GM19099 (cell line): ENCODE results near the gene CPSF7.

Experiments
- POLR2A ChIP-seq: IDR thresholded peaks from 3 replicates; pipeline ENCODE4 v1.6.1; 2011; ENCODE audit warnings: low read depth; ENCODE audit not compliant: insufficient read length; ENCODE audit errors: extremely low read depth

CPSF7 gene

DNA sequence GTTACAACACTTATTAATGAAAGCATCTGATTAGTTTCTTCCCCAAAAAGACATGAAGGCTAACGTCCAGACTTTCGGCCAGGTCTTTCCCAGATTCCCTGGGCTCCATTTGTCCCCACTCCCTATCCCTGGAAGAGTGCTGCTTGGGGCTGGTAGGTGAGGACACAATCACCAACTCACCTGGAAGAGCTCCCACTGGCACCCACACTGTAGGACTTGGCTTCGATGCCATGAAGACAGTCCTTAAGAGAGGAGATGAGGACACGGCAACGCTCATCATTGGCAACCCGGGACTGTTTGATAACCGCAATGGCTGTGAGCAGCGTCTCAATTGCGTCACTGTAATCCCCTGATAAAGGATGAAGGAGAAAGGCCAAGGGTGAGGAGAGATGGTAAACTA lies 18.2 kb downstream of the CPSF7 start:
- TF ChIP-seq POLR2A, result no peak

DNA sequence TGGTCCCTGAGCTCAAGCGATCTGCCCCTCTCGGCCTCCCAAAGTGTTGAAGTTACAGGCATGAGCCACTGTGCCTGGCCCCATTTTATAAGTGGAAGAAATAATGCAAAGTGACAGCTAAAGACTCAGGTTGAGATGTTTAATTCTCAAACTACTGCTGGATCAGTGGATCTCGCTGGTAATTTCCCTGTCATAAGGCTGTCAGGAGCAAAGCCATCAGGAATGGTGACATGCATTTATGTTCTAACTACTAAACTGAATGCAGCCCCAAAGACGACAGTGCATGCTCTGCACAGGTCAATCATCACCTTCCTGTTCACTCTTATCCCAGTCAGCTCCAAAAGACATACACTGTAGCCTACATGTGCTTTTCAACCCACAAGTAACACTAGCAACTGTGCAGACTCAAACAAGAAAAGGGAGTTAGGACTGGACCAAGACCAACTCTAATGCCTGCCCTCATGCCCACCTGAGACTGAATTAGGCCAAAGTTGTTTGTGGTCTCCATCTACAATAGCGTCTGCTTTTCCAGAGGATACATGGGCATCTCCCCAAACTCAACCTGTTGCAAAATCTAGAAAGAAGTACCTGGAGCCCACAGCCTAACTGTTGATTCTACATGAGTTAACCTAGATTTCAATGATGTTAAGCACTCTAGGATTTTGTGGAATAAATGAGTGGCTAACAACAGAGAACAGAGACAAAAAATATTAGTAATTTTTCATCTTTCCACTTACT lies 22.6 kb downstream of the CPSF7 start:
- TF ChIP-seq POLR2A, result no peak

DNA sequence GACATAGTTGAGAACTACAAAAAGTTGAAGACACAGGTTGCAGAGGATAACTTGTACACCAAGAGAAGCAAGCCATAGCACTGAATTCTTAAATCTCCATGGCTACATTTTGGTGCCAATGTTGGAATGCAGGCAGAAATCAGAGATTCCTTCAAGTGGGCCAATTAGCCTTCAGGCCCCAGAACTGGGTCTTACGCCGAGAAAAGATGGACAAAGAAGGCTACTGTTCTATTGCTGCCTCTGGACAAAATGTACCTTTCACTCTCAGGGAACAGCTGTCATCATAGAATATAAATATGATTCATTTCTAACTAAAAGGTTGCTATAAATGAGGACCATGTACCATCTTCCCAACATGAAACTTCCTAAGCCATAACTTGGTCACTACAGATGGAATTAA lies 23.7 kb downstream of the CPSF7 start:
- no peak for TF ChIP-seq POLR2A

DNA sequence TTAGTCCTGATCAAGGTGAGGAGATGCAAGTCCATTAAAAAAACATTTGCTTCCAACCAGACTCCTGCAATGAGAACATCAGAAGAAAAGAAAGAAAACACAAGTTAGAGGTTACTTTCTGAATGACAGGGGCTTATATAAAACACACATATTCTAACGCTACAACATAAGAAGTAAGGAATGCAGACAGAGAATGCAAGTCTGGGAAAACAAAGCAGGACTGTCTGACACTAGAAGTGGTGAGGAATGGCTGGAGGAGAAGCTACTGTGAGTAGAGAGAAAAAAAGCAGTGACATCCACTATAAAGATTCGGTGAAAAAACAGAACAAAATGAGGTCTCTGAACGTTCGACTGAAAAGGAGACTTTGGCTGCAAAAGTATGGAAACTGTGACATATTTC lies 25.1 kb downstream of the CPSF7 start:
- no peak for TF ChIP-seq POLR2A

DNA sequence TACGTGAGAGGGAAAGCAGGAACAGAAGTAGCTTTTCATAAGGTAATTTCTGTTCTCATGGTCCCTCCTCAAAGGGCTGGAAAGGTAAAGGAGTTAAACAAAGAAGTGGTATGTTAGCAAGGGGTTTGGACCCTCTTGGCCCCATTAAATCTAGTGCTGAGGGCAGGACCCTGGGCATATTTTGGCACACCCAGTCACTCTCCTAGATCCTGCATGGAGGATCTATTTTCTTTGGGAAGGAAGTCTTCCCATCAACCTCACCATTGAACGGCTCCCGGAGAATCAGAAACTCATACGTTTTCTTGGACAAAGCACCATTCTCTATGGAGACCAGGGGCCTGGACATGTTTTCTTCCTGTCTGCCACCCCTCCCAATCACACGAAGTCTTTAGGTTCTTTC lies 25.7 kb downstream of the CPSF7 start:
- TF ChIP-seq POLR2A, result no peak

DNA sequence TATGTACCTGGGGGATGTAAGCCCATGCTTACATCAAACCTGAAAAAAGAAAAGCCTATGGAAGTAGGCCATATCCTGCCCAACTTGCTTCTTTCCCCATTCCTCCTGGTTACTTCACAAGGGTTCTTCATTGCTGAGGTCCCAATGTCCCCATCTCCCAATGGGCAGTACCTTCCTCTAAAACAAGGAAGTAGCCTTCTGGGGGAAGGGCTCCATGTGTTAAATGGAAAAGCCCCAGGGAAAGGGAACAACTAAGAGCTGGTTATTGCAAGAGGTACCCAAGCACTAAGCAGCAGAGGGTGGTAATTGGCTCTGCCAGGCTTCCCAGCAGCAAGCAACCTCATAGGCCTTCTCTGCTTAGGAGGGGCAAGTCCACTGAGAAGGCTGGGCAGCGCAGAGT lies 26.1 kb downstream of the CPSF7 start:
- no peak for TF ChIP-seq POLR2A

DNA sequence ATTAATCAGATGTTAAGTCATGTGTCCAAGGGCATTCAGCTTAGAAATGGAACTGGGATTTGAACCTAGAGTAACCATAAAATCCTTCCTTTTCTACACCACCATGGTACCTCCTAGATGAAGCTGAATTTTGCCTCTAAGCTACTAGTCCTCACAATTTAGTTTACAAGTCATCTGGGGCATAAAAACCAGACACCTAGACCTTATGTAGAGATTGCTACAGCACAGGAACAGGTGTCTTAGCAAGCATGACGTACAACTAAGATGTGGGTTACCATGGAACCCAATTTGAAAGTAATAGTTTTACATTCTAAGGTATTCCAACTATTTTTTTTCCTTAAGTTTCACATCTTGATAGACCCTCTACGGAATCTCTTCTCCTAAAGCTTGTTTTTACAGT lies 28.2 kb downstream of the CPSF7 start:
- TF ChIP-seq POLR2A, result peak; percentile 2

DNA sequence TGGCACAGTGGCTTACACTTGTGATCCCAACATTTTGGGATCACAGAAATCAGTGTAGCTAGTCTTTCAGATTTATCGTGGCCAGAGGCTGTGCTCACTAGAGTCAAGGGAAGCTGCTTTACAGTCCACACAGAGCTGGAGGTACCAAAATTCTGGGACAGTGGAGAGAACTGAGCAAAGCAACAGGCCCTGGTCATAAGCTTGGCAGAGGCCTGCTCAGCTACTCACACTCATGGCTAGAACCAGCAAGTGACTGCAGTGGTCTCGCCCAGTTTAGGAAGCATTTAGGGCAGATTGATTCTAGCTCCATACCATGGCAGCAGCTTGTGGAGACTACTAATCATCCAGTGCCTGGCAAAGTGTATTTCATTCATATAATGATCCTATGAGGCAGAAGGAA lies 28.6 kb downstream of the CPSF7 start:
- TF ChIP-seq POLR2A, result peak; percentile 5

DNA sequence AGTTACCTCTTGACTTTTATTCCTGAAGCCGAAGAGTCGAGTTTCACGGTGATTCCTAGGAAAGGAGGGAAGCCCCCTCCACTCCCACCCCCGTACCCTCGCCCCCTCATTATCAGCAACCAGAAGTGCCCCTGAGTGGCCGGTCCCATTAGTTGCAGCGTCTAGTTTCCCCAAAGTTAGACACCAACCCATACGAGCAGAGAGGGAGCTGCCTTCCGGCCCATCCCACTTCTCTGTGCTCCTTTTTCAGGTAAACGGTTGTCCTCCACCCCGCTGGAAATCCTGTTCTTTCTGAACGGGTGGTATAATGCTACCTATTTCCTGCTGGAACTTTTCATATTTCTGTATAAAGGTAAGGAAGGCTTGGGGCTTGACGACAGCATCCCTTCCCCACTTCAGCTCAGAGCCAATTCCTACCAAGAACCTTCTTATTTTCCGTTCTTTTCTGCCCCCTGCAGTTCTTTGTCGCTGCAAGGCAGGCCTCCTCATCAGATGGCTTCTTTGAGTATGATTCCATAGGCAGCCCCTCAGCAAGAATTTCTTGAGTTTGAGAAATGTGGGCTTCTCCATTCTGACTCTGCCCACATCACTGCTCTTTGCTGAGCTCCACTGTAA lies 36.7 kb downstream of the CPSF7 start:
- TF ChIP-seq POLR2A, result no peak

DNA sequence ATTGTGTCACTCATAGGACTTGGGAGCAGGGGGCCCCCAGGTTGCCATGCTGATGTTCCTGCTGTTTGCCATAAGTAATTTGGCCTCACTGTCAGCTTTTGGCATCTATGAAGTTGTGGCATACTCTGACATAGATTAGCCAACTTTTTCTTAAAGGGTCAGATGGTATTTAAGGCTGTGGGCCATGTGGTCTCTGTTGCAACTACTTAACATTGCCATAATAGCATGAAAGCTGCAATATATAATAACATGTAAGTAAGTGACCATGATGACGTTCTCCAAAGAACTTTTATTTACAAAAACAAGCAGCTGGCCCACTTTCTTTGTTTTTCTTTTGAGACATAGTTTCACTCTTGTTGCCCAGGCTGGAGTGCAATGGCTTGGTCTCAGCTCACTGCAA lies 39.6 kb downstream of the CPSF7 start:
- TF ChIP-seq POLR2A, result no peak

DNA sequence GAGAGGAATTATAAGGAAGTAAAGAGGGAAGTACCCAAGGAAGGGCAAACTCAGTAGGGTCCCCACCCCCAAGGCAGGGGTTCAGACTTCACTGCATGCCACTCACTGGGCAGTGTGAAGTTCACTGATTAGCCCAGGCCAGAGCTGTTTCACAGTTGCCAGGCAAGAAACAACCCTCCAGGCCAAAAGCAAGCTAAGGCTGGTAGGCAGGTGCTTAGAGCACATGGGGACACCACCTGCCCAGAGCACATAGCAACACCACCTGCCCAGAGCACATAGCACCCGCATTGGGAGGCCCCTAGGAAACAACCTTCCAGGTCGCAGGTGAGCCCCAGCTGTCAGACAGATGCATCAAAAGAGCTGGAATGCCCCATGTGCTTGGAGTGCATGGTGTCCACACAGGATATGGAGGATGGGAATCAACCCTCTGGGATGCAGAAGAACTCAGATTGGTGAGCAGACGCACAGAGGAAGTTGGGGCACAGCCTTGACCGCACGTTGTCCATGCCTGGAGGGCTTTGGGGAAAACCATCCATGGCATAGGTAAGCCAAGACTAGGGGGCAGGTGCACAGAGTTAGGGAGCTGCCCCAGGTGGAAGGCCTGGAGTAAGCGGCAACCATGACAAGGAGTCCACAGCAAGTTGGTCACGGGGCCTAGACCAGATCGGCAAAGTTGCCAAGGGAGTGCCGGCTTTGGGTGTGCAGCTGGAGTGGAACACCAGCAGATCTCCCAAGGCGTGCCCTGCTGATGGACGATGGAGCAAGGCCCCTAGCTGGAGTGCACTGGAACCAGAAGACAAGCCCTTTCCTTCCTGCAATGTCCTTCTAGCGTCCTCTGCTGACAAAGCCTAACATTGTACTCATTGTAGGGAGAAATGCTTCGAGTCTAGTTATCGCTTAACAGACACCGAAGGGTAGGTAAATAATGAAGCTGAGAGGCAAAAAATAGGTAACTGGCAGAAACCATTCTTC lies 45.2 kb downstream of the CPSF7 start:
- TF ChIP-seq POLR2A, result no peak

DNA sequence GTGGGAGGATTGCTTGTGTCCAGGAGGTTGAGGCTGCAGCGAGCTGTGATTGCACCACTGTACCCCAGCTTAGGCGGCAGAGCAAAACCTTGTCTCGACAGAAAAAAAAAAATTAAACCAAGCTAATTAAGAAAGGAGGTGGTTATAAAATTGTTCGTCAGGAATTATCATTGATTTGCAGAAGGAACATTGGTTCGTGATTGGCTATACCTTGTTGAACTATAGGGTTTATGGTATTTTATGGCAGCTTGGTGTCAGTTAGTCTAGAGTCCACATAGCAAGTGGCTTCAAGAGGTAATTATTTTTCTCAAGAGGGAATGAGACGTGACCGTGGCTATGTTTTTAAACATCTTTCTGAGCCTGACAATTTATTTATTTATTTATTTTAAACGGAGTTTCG lies 48.9 kb downstream of the CPSF7 start:
- TF ChIP-seq POLR2A, result no peak

DNA sequence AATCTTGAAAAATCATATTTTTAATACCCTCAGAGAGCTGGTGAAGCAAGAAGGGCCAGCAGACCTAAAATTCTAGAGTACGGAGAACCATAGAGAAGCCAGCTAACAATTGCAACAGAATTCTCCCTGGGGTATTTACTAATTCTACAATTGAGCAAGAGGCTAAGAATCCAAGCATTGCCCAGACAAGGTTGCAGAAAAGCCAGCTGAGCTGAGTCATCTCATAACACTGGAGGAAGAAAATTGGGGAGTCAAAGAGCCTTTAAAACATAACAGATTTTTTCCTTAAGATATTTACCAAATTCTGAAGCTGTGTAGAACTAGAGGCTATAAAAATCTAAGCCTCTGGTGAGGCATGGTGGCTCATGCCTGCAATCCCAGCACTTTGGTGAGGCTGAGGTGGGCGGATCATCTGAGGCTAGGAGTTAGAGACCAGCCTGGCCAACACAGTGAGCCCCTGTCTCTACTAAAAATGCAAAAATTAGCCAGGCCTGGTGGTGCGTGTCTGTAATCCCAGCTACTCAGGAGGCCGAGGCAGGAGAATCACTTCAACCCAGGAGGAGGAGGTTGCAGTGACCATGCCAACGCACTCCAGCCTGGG lies 51.0 kb downstream of the CPSF7 start:
- TF ChIP-seq POLR2A, result no peak

DNA sequence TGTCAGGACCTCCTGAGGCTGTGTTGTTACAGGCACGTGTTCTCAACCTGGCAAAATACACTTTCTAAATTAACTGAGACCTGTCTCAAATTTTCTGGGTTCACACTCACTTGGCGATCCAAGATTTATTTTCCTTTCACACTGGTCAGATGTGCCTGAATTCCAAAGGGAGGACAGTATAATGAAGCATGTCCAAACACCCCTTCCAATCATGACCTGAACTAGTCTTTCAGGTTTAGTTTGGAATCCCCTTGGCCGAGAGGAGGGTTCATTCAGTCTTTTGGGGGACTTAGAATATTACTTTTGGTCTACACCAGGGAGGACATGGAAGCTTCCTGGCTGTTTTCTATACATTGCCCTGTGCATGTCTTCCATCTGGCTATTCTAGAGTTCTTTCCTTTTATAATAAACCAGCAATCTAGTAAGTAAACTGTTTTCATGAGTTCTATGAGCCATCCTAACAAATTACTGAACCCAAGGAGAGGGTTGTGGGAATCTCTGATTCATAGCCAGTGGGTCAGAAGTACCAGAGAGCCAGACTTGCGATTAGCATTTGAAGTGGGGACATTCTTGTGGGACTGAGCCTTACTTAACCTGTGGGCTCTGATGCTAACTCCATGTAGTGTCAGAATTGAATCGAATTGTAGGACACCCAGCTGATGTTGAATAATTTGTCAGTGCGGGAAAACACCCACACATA lies 52.2 kb downstream of the CPSF7 start:
- TF ChIP-seq POLR2A, result no peak

DNA sequence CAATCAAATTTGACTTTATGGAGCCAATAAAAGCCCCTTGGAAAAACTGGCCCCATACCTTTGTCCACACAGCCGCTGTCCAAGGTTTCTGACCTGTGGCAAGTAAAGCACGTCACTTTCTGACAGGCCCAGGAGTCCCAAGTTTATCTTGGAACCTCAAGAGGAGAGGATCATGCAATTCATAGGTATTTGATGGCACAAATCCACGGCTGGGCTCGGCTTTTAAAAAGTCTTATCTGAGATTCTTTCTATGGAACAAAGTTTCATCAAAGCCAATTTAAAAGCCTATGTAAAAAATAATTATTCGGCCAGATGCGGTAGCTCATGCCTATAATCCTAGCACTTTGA lies 54.0 kb downstream of the CPSF7 start:
- TF ChIP-seq POLR2A, result no peak

DNA sequence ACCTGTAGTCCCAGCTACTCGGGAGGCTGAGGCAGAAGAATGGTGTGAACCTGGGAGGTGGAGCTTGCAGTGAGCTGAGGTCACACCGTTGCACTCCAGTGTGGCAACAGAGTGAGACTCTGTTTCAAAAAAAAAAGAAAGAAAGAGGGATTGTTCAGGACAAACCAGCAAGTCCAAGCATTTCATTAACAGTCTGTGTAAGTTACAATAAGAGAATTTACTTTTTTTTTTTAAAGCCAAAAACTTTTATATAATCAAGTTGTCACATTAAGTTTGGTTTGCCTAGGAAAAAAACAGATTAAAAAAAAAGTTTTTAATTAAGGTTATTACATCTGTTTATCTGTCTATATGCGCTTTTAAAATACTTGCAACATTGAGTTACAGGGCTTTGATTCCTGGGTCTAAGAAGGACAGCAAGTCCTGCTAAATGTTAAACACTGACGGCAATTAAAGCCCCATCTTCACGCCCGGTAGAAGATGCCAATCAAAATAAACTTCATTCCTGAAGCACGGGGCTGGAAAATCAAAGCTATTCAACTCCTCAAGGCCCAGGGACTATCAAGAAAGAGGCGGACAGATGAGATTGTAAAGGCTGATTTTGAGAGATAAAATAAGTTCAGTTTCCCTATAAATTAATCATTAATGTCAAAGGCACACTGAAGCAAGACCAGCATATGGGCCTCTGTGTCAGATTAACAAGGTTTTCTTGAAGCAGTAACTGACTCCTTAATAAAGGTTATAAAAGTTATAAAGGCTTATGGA lies 56.9 kb downstream of the CPSF7 start:
- TF ChIP-seq POLR2A, result no peak
